Stimulated activated CD4-positive, alpha-beta T cell treated with anti-CD3 and anti-CD28 coated beads, TNF-alpha, amount 100 ng/mL, for 1 hour (primary cell): ENCODE data around the gene MED26.
"Not testable (repeated sequence)": the region's sequence is repeated elsewhere in the genome, so short reads cannot be mapped to it uniquely, and the experiment has no call there.

Source experiments
- DNase-seq, 3 donors: peaks; one replicate each; pipeline ENCODE4 v3.0.0-alpha.2; 2020; ENCODE audit warnings: low read depth in 3 of 3, low spot score in 1 of 3

Gene MED26

DNA sequence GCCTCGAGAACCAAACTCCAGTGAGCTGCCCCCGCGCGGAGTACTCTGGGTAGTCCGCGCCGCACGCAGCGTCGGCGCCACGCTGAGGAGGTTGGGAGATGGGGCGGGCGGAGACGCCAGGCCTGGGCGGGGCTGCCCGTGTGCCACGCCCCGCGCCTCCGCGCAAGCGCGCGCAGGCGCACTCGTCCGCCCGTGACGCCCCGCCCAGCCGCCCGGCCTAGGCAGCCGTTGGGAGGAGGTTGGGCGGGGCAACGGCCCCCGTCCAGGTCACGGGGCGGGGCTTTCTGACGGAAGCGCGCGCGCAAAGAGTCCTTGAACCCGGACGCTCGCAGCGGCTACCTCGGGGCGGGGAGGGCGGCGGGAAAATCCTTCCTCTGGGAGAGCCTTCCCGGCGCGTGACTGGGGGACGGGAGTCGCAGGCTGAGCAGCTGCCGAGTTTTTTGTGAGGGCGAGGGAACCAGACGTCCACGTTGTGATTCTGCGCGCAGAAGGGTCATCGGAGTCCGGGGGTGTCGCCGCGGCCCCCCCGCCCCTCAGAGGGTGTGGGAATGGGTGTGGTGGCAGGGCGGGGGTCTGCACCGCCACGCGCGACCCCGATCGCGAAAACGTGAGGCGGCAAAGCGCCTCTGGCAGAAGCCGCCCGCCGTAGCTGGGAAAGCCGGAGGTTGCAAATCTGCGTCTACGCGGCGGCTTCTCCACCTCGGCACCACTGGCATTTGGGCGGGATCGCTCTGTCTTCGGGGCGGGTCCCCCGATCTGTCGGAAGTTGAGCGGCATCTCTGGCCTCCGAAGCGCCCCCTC, at the start of gene MED26:
Gene MED26, minus strand, starts transcription at position 22 of the 801 bp plus-strand sequence. CDS start 261 bp downstream, outside the sequence.
- peak; percentile 91 to 96 (median 96) for DNase-seq

GRCh38 chr19:16677055-16677454, 49.1 kb upstream of the MED26 start:
- no peak for DNase-seq

- no peak for DNase-seq
Observed at GRCh38 chr19:16676101-16676798, 48.2 kb upstream of the MED26 start.

DNA sequence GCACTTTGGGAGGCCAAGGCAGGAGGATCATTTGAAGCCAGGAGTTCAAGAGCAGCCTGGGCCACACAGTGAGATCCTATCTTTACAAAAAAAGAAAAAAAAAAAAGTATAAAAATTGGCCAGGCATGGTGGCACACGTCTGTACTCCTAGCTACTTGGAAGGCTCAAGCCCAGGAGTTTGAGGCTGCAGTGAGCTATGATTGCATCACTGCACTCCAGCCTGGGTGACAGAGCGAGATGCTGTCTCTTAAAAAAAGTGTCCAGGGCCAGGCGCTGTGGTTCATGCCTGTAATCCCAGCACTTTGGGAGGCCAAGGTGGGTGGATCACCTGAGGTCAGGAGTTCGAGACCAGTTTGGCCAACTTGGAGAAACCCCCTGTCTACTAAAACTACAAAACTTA, 45.8 kb upstream of the MED26 start:
- DNase-seq: not testable (repeated sequence)

DNA sequence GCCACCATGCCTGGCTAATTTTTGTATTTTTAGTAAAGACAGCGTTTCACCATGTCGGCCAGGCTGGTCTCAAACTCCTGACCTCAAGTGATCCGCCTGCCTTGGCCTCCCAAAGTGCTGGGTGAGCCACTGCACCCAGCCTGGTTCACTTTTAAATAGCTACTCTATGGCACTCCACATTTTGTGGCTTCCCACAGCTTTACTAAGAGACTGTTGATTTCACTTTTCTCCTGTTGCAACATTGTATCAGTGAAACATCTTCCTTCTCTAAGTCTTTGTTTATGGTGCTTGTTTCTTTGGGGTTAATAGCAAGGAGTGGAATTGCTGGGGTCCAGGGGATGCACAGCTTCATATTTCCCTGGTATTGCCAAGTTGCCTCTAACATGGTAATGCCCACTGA, 45.2 kb upstream of the MED26 start:
- DNase-seq: no peak

- no peak for DNase-seq
Observed at GRCh38 chr19:16671652-16672274, 43.8 kb upstream of the MED26 start.

DNA sequence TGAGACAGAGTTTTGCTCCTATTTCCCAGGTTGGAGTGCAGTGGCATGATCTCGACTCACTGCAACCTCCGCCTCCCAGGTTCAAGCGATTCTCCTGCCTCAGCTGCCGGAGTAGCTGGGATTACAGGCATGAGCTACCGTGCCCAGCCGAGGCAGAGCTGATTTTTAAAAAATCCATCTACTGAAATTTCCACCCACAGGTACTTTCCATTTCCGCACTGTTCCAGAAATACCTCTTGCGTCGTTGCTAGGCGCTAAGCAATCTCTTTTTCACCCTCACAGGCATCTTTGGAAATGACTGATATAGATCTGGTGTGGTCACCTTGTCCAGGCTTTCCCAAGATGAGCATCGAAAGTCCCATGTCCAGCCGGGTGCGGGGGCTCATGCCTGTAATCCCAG, 42.3 kb upstream of the MED26 start:
- no peak for DNase-seq

- not testable (repeated sequence) for DNase-seq
Observed at GRCh38 chr19:16668702-16669101, 40.7 kb upstream of the MED26 start.

DNA sequence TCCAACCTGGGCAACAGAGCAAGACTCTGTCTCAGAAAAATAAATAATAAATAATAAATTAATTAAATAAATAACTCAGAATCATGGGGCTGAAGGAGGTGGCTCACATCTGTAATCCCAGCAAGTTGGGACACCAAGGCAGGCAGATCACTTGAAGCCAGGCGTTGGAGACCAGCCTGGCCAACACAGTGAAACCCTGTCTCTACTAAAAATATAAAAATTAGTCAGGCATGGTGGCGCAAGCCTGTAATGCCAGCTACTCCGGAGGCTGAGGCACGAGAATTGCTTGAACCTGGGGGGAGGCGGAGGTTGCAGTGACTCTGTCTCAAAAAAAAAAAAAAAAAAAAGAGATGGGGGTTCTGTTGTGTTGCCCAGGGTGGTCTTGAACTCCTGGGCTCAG, 40.2 kb upstream of the MED26 start:
- DNase-seq: no peak

- no peak for DNase-seq
Observed at GRCh38 chr19:16661480-16662034, 33.6 kb upstream of the MED26 start.

DNA sequence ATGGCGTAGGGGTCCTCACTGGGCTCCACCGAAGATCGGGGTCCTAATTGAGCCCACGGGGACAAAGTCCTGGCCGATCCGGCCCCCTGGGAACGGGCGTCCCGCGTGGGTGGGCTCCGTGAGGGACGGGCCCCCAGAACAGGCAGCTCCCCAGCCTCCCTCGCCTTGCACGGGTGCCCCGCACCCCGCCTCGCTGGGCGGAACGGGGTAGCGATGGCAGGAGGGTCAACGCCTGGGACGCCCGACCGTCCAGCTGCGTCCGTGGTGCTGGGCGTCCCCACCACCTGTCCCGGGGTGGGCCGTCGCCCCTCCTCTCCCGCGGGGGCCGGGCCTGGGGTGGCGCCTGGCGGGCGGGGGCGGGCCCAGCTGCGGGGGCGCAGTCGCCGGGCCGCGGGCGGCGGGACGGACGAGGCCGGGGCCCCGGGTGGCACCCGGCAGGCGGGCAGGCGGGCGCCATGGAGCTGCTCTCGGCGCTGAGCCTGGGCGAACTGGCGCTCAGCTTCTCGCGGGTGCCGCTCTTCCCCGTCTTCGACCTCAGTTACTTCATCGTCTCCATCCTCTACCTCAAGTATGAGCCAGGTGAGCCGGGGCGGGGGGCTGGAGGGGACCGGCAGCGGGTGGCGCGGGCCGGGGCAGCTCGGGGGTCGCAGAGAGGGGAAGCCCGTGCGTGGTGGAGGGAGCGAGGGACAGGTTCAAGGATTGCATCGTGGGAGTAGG, 32.9 kb upstream of the MED26 start, which contains the start of gene TMEM38A:
Gene TMEM38A, plus strand, starts transcription at position 377 of the 717 bp plus-strand sequence. Its CDS starts 79 bp downstream, at position 456.
- DNase-seq: peak in 1 of 3 donors; percentile 26

- DNase-seq: peak; percentile 95 to 98 (median 97)
Observed at GRCh38 chr19:16659832-16660708, 32.1 kb upstream of the MED26 start, which contains the start of gene SMIM7. SMIM7 (minus strand) TSS chr19:16660144; CDS start chr19:16660110, 34 bp downstream.

GRCh38 chr19:16659464-16659831, 31.4 kb upstream of the MED26 start:
- DNase-seq: peak in 1 of 3 donors; percentile 2

- DNase-seq: no peak
Observed at GRCh38 chr19:16657384-16657783, 29.4 kb upstream of the MED26 start.

DNA sequence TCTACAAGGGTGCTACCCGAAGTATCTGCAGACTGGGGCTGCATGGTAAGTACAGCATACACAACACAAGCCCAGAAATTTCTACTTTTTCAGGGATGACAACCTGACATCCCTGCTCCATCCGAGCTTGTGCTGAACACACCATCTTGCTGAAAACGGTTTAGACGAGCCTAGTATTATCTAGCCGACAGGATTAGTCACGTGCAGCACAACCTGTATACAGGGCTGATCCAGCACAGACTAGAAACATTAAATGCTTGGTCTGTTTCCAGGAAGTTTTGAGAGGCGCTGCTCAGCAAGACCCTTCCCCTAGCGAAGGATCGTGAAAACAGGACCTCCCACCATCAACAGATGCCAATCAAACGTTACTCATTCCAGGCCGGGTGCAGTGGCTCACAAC, 27.7 kb upstream of the MED26 start:
- DNase-seq: no peak

GRCh38 chr19:16654627-16655026, 26.6 kb upstream of the MED26 start:
- DNase-seq: no peak

- DNase-seq: no peak
Observed at GRCh38 chr19:16654140-16654539, 26.1 kb upstream of the MED26 start.

- DNase-seq: no peak
Observed at GRCh38 chr19:16652854-16653253, 24.9 kb upstream of the MED26 start.

DNA sequence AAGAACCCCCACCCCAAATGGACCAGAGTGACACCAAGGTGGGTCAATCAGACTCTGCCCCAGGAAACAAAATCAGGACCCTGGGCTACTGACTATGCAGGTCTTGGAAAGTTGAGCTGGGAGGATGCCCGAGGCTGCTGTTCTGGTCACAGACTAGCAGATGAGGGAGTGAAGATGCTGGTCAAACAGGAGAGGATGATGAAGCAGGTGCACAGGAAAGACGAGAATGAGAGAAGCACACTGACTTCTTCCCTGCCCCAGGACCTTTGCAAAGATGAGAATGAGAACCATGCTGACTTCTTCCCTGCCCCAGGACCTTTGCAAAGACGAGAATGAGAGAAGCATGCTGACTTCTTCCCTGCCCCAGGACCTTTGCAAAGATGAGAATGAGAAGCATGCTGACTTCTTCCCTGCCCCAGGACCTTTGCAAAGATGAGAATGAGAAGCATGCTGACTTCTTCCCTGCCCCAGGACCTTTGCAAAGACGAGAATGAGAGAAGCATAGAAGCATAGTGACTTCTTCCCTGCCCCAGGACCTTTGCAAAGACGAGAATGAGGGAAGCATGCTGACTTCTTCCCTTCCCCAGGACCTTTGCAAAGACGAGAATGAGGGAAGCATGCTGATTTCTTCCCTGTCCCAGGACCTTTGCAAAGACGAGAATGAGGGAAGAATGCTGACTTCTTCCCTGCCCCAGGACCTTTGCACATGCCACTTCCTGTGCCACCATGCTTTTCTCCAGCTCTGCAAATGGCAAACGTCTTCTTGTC, 23.6 kb upstream of the MED26 start:
- not testable (repeated sequence) for DNase-seq
